Thyroid gland (tissue), 4 donors: ENCODE results near the gene OSBPL3.

Experiments
- POLR2A ChIP-seq, 2 donors: fragments of 450-650 bp; IDR thresholded peaks; one replicate each; pipeline ENCODE4 v1.6.1; 2017; ENCODE audit warnings: antibody characterized with exemption in 2 of 2, mild to moderate bottlenecking in 2 of 2, moderate library complexity in 1 of 2
- TF ChIP-seq, protein P1 (sequence below), 6 experiments: fragments of 200-600 bp in 3 of 6; fragments of 450-650 bp in 3 of 6; sonication (generic) in 3 of 6; IDR thresholded peaks; one replicate each; pipeline ENCODE4 v1.5.1; 2016 to 2019; ENCODE audit warnings: antibody characterized with exemption in 6 of 6, mild to moderate bottlenecking in 2 of 6, inconsistent platforms in 1 of 6, moderate library complexity in 1 of 6

DNA sequence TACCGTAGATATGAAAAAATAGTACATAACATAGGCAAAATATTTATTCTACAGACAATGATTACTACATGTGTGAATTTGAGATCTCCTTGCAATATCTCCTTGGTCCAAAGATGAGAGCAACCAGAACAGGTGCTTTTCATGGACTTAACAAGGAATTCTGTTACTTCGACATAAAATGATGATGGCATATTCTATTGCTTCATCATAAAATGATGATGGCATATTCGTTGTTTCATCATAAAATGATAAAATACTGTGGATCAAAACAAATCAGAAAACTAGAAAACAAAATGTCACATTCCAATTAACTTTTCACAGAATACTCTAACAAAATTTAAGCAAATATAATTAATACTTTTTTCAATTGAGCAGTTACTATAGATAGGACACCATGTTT is 4.8 kb downstream of the OSBPL3 start:
- no peak for TF ChIP-seq POLR2A (IDR thresholded peaks at IDR 0.05)
- TF ChIP-seq, protein P1, sequence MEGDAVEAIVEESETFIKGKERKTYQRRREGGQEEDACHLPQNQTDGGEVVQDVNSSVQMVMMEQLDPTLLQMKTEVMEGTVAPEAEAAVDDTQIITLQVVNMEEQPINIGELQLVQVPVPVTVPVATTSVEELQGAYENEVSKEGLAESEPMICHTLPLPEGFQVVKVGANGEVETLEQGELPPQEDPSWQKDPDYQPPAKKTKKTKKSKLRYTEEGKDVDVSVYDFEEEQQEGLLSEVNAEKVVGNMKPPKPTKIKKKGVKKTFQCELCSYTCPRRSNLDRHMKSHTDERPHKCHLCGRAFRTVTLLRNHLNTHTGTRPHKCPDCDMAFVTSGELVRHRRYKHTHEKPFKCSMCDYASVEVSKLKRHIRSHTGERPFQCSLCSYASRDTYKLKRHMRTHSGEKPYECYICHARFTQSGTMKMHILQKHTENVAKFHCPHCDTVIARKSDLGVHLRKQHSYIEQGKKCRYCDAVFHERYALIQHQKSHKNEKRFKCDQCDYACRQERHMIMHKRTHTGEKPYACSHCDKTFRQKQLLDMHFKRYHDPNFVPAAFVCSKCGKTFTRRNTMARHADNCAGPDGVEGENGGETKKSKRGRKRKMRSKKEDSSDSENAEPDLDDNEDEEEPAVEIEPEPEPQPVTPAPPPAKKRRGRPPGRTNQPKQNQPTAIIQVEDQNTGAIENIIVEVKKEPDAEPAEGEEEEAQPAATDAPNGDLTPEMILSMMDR (IDR thresholded peaks at IDR 0.05): no peak
